PFSK-1 (cell line): Measurements from ENCODE around the gene ILK.

Experiments
- POLR2AphosphoS5 ChIP-seq: IDR thresholded peaks from 2 replicates; pipeline ENCODE4 v1.6.1; 2012; ENCODE audit warnings: low read depth, mild to moderate bottlenecking, control low read depth, low read length, moderate library complexity
- REST ChIP-seq, 2 experiments: IDR thresholded peaks; 2 replicates each; pipeline versions ENCODE4 v1.6.1 to v1.8.0; 2011 to 2012; ENCODE audit warnings: low read depth in 2 of 2, low read length in 2 of 2, control low read depth in 1 of 2, inconsistent platforms in 1 of 2, mild to moderate bottlenecking in 1 of 2, moderate library complexity in 1 of 2; ENCODE audit not compliant: insufficient read depth in 1 of 2
- TAF1 ChIP-seq: IDR thresholded peaks from 2 replicates; pipeline ENCODE4 v1.6.1; 2012; ENCODE audit warnings: low read length, control low read depth, borderline replicate concordance; ENCODE audit not compliant: insufficient read depth

DNA sequence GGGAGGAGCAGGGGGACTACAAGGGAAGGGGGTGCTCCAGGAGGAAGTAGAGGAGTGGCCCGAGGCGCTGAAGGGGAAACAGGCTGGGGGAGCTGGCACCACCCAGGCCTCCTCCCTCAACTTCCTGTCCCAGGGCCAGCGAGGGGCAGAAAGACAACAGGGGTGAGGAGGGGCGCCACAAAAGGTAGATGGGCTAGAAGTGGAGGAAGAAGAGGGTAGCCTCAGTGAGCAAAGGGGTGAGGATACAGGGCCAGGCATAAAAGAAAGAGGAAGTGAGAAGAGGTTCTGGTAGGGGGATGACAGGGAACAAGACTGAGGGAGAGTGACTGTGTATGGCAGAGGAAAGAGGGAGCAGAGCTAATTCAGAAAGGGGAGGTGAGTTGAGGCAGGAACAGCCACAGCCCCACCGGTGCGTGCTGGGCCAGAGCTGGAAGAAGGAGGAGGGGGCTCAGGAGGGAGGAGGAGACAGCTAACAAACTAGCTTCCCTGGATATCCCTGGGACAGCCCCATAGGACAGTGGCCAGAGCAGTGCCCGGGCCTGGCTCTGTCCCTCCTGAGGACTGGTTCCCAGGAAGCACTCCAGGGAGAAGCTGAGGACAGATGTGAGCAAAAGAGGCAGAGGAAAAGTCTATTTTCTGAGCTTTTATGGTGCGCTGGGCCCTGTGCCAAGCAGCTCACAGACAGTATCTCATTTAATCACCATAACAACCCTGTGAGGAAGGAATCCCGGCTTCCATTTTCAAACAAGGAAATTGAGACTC is 43.5 kb downstream of the ILK start:
- TF ChIP-seq POLR2AphosphoS5 (no peak), TAF1 (no peak), REST (IDR thresholded peaks at IDR 0.05; ENCODE audit: insufficient read depth in 1 of 2, low read depth in 2 of 2, low read length in 2 of 2) (no peak)
